Measurements from ENCODE around the gene ZNF613. TPM values are rescaled to one million over a fixed set of nuclear protein-coding genes. Genes with fewer than 3 reads are reported as not detected.
"Not testable (repeated sequence)": the region's sequence is repeated elsewhere in the genome, so short reads cannot be mapped to it uniquely, and the experiment has no call there.

The ZNF613 gene
- total RNA-seq, 3 donors from 2014 or later = 2.3 to 4.1 (median 2.7) TPM

DNA sequence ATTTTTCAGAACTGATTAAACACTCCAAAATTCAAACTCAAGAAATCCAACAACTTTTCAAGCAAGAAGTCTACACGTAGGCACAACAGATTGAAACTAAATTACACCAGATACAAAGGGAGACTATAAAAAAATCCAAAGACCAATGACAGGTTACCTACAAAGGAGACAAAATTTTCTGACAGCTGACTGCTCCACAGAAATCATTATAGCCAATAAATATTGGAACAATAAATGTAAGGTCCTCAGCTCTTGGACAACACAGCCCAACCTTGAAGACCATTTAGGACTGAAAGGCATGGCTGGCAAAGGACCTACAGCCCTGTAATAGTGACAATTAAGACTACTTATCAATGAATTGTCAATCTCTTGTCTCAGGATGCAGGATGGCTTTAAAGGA lies 43.4 kb downstream of the ZNF613 start:
- ATAC-seq (no peak), DNase-seq (no peak)
- peaks cover 50% of the 10 kb centered on the region for H3K9me3 Mint-ChIP-seq
- H3K4me3 Mint-ChIP-seq = no peak overlapping the region
- peaks cover 76% of the 10 kb centered on the region for H3K36me3 Mint-ChIP-seq (ENCODE audit: insufficient read depth)
- no peaks in the 10 kb centered on the region for H3K4me1 Mint-ChIP-seq (ENCODE audit: low read depth)
- no peaks in the 10 kb centered on the region for H3K27me3 Mint-ChIP-seq (ENCODE audit: low read depth)

DNA sequence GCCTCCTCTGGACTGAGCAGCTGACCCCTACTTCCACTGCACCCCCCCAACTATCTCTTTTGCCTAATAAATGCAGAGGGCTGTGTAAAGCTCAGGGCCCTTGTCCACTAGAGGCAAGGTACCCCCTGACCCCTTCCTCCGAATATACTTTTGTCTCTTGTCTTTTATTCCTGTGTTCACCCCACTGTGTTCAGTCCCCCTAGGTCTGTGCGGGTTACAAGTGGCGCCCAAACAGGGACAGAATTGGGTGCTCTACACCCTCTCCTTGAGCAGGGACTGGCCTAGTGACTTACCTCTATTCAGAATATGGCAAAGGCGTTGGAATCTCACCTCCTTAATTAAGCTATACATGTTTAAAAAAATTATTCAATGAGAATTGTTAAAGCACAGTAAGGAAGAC lies 44.4 kb downstream of the ZNF613 start:
- Mint-ChIP-seq H3K36me3 (ENCODE audit: insufficient read depth) (peaks cover 78% of the 10 kb centered on the region), H3K4me1 (ENCODE audit: low read depth) (no peaks in the 10 kb centered on the region), H3K4me3 (no peak overlapping the region), H3K9me3 (peaks cover 53% of the 10 kb centered on the region), H3K27me3 (ENCODE audit: low read depth) (no peaks in the 10 kb centered on the region)
- ATAC-seq = no peak
- no peak for DNase-seq

DNA sequence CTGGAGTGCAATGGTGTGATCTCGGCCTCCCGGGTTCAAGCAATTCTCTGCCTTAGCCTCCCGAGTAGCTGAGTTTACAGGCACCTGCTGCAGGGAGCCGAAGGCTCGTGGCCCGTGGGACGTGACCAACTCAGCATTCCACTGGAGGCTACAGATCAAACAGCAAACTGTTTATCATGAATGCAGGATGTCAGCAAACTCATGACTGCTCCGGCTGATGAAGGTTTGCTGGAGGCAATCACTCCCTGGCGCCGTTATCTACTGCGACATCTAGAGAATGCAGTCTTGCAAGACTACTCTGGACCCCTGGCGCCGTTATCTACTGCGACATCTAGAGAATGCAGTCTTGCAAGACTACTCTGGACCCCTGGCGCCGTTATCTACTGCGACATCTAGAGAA lies 48.5 kb downstream of the ZNF613 start:
- H3K27me3 Mint-ChIP-seq (ENCODE audit: low read depth); ATAC-seq; H3K4me3 Mint-ChIP-seq; H3K4me1 Mint-ChIP-seq (ENCODE audit: low read depth); DNase-seq: not testable (repeated sequence)
- Mint-ChIP-seq H3K9me3 (peaks cover 68% of the 10 kb centered on the region), H3K36me3 (ENCODE audit: insufficient read depth) (peaks cover 79% of the 10 kb centered on the region)

GRCh38 chr19:51976852-51977251 lies 49.6 kb downstream of the ZNF613 start:
- no peak for DNase-seq
- H3K4me1 Mint-ChIP-seq (ENCODE audit: low read depth) = no peaks in the 10 kb centered on the region
- peaks cover 78% of the 10 kb centered on the region for H3K36me3 Mint-ChIP-seq (ENCODE audit: insufficient read depth)
- H3K4me3 Mint-ChIP-seq = no peak overlapping the region
- ATAC-seq = no peak
- H3K27me3 Mint-ChIP-seq (ENCODE audit: low read depth) = no peaks in the 10 kb centered on the region
- peaks cover 67% of the 10 kb centered on the region for H3K9me3 Mint-ChIP-seq

- H3K9me3 Mint-ChIP-seq = peaks cover 65% of the 10 kb centered on the region
- no peak for DNase-seq
- no peak overlapping the region for H3K4me3 Mint-ChIP-seq
- no peak for ATAC-seq
- H3K36me3 Mint-ChIP-seq (ENCODE audit: insufficient read depth) = peaks cover 75% of the 10 kb centered on the region
- H3K27me3 Mint-ChIP-seq (ENCODE audit: low read depth) = no peaks in the 10 kb centered on the region
- no peaks in the 10 kb centered on the region for H3K4me1 Mint-ChIP-seq (ENCODE audit: low read depth)
These were observed 50.1 kb downstream of the ZNF613 start for GRCh38 chr19:51977346-51977745.

GRCh38 chr19:51978882-51979281 lies 51.6 kb downstream of the ZNF613 start:
- H3K36me3 Mint-ChIP-seq (ENCODE audit: insufficient read depth) = peaks cover 73% of the 10 kb centered on the region
- DNase-seq (no peak), ATAC-seq (no peak)
- peaks cover 2% of the 10 kb centered on the region for H3K4me1 Mint-ChIP-seq (ENCODE audit: low read depth)
- H3K4me3 Mint-ChIP-seq = no peak overlapping the region
- no peaks in the 10 kb centered on the region for H3K27me3 Mint-ChIP-seq (ENCODE audit: low read depth)
- H3K9me3 Mint-ChIP-seq = peaks cover 71% of the 10 kb centered on the region

DNA sequence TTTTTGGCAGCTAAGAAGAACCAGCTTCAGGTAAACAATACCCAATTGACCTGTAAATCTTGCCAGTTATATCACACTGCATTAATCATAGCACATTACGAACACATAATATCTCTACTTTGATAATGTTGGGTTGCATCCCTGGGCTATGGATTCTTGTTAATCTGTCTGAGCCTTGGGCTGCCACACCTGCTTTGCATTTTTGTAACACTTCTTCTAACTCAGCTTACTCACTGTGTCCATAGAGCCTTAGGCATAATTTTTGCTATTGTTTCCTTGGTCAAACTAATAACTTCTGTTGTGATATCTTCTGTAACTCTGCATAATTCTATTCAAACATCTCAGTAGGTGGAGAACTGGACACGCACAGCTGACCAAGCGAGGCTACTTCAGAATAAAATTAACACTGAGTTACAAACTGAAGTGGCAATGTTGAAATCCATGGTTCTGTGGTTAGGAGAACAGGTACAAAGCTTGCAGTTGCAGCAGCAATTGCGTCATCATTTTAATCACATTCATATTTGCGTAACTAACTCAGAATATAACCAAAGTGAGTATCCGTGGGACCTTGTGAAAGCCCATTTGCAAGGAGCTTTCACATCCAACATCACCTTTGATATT lies 53.0 kb downstream of the ZNF613 start:
- ATAC-seq (no peak), DNase-seq (no peak)
- Mint-ChIP-seq H3K9me3 (peaks cover 63% of the 10 kb centered on the region), H3K27me3 (ENCODE audit: low read depth) (no peaks in the 10 kb centered on the region), H3K4me3 (no peak overlapping the region), H3K4me1 (ENCODE audit: low read depth) (peaks cover 4% of the 10 kb centered on the region), H3K36me3 (ENCODE audit: insufficient read depth) (peaks cover 62% of the 10 kb centered on the region)

DNA sequence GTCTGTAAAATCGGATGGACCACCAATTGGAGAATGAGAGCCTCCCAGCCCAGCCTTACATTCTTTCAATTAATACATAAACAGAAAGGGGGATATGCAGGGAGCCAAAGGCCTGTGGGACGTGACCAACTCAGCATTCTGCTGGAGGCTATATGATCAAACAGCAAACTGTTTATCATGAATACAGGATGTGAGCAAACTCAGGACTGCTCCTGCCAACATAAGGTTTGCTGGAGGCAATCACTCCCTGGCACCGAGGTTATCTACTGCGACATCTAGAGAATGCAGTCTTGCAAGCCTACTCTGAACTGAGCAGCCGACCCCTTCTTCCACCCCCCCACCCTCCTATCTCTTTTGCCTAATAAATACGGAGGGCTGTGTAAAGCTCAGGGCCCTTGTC lies 53.7 kb downstream of the ZNF613 start:
- H3K4me3 Mint-ChIP-seq; H3K27me3 Mint-ChIP-seq (ENCODE audit: low read depth); ATAC-seq; H3K4me1 Mint-ChIP-seq (ENCODE audit: low read depth); DNase-seq: not testable (repeated sequence)
- peaks cover 66% of the 10 kb centered on the region for H3K9me3 Mint-ChIP-seq
- peaks cover 65% of the 10 kb centered on the region for H3K36me3 Mint-ChIP-seq (ENCODE audit: insufficient read depth)

GRCh38 chr19:51983361-51983760 lies 56.1 kb downstream of the ZNF613 start:
- DNase-seq (no peak), ATAC-seq (no peak)
- H3K4me1 Mint-ChIP-seq (ENCODE audit: low read depth) = peaks cover 19% of the 10 kb centered on the region
- no peaks in the 10 kb centered on the region for H3K27me3 Mint-ChIP-seq (ENCODE audit: low read depth)
- H3K4me3 Mint-ChIP-seq = no peak overlapping the region
- peaks cover 56% of the 10 kb centered on the region for H3K9me3 Mint-ChIP-seq
- H3K36me3 Mint-ChIP-seq (ENCODE audit: insufficient read depth) = peaks cover 58% of the 10 kb centered on the region

GRCh38 chr19:51986309-51987291 lies 59.3 kb downstream of the ZNF613 start, which contains the start of gene ZNF350:
Gene ZNF350 (minus strand): TSS chr19:51986840. CDS start chr19:51974360, 12,480 bp downstream.
- DNase-seq (peak; percentile 77), ATAC-seq (peak; percentile 98 to 99)
- H3K36me3 Mint-ChIP-seq (ENCODE audit: insufficient read depth) = peaks cover 35% of the 10 kb centered on the region
- H3K4me3 Mint-ChIP-seq = peak within 1 kb of the TSS; percentile 96
- H3K27me3 Mint-ChIP-seq (ENCODE audit: low read depth) = no peaks in the 10 kb centered on the region
- H3K9me3 Mint-ChIP-seq = peaks cover 50% of the 10 kb centered on the region
- H3K4me1 Mint-ChIP-seq (ENCODE audit: low read depth) = peaks cover 19% of the 10 kb centered on the region

DNA sequence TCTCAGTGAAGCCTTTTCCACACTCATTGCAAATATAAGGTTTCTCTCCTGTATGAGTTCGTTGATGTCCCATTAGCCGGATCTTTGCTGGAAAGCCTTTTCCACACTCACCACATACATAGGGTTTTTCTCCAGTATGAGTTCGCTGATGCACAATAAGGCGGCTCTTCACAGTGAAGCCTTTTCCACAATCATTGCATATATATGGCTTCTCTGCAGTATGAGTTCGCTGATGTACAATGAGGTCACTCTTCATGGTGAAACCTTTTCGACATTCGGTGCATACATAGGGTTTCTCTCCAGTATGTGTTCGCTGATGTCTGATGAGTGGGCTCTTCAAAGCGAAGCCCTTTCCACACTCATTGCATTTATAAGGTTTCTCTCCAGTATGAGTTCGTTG lies 66.2 kb downstream of the ZNF613 start:
- ATAC-seq = no peak
- no peak overlapping the region for H3K4me3 Mint-ChIP-seq

DNA sequence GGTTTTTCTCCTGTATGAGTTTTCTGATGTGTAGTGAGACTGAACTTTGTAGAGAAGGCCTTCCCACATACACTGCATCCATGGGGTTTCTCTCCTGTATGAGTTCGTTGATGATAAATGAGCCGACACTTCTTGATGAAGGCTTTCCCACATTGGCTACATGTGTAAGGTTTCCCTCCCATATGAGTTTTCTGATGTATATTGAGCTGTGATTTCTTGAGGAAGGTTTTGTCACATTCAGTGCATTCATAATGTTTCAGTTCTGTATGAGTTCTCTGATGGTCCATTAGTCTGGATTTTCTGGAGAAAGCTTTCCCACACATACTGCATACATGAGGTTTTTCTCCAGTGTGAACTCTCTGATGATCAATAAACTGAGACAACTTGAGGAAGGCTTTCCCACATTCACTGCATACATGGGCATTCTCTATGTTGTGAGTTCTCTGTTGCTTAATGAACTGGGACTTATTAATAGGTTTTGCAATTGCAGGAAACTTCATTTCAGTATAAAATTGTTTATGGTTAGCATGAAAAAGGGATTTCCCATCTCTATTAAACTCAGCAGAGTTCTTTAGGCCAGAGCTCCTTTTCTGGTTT lies 66.9 kb downstream of the ZNF613 start:
- peaks cover 63% of the 10 kb centered on the region for H3K36me3 Mint-ChIP-seq (ENCODE audit: insufficient read depth)
- DNase-seq (no peak), ATAC-seq (no peak)
- H3K9me3 Mint-ChIP-seq = peaks cover 52% of the 10 kb centered on the region
- no peaks in the 10 kb centered on the region for H3K4me1 Mint-ChIP-seq (ENCODE audit: low read depth)
- no peak overlapping the region for H3K4me3 Mint-ChIP-seq
- no peaks in the 10 kb centered on the region for H3K27me3 Mint-ChIP-seq (ENCODE audit: low read depth)

More for the DNA sequence above, 66.2 kb downstream of the ZNF613 start:
- H3K4me1 Mint-ChIP-seq (ENCODE audit: low read depth) = no peaks in the 10 kb centered on the region
- H3K36me3 Mint-ChIP-seq (ENCODE audit: insufficient read depth) = peaks cover 63% of the 10 kb centered on the region
- peaks cover 57% of the 10 kb centered on the region for H3K9me3 Mint-ChIP-seq
- no peak for DNase-seq
- H3K27me3 Mint-ChIP-seq (ENCODE audit: low read depth) = no peaks in the 10 kb centered on the region
